Activated naive CD8-positive, alpha-beta T cell treated with anti-CD3 and anti-CD28 coated beads, Interleukin-2, amount 50 U/mL, for 16 hours (primary cell): Measurements from ENCODE around the gene KRT15.

ENCODE experiments used
- DNase-seq: peaks from one replicate; pipeline ENCODE4 v3.0.0-alpha.2; 2020; ENCODE audit warnings: low read depth, low spot score

KRT15 gene

GRCh38 chr17:41483991-41484826 is 34.5 kb downstream of the KRT15 start:
- DNase-seq: no peak

GRCh38 chr17:41483531-41483930 is 35.2 kb downstream of the KRT15 start:
- DNase-seq: no peak

- DNase-seq: no peak
These were observed 37.7 kb downstream of the KRT15 start, which contains the start of gene KRT35 for GRCh38 chr17:41481036-41481435. TSS of gene KRT35 (minus strand) at chr17:41481151. CDS start at chr17:41481097, 54 bp downstream.

GRCh38 chr17:41480581-41480980 is 38.1 kb downstream of the KRT15 start:
- no peak for DNase-seq

- DNase-seq: no peak
These were observed 38.6 kb downstream of the KRT15 start for GRCh38 chr17:41480136-41480535.

GRCh38 chr17:41478237-41478636 is 40.5 kb downstream of the KRT15 start:
- no peak for DNase-seq

- DNase-seq: no peak
These were observed 41.5 kb downstream of the KRT15 start for GRCh38 chr17:41476866-41477815.

- no peak for DNase-seq
These were observed 43.3 kb downstream of the KRT15 start for GRCh38 chr17:41475421-41475820.

- no peak for DNase-seq
These were observed 43.8 kb downstream of the KRT15 start for GRCh38 chr17:41474863-41475262.

GRCh38 chr17:41468346-41468745 is 50.3 kb downstream of the KRT15 start:
- no peak for DNase-seq

- DNase-seq: no peak
These were observed 51.1 kb downstream of the KRT15 start for GRCh38 chr17:41467561-41467960.

- DNase-seq: no peak
These were observed 51.7 kb downstream of the KRT15 start, which contains the start of gene KRT32 for GRCh38 chr17:41466988-41467387. TSS of gene KRT32 (minus strand) at chr17:41467386. CDS start at chr17:41467325, 61 bp downstream.

GRCh38 chr17:41464682-41465081 is 54.0 kb downstream of the KRT15 start:
- DNase-seq: no peak

GRCh38 chr17:41464173-41464572 is 54.5 kb downstream of the KRT15 start:
- DNase-seq: no peak

- no peak for DNase-seq
These were observed 54.9 kb downstream of the KRT15 start for GRCh38 chr17:41463746-41464145.
